ENCODE data around the gene CLSTN3. TPM values are rescaled to one million over a fixed set of nuclear protein-coding genes. Genes with fewer than 3 reads are reported as not detected.

Gene CLSTN3
- total and polyA plus RNA-seq, 10 of the 15 experiments (the other 5 are each of a cell fraction or from before 2014, with no cell fraction given): 0.09 to 35.9 (median 11.3) TPM

DNA sequence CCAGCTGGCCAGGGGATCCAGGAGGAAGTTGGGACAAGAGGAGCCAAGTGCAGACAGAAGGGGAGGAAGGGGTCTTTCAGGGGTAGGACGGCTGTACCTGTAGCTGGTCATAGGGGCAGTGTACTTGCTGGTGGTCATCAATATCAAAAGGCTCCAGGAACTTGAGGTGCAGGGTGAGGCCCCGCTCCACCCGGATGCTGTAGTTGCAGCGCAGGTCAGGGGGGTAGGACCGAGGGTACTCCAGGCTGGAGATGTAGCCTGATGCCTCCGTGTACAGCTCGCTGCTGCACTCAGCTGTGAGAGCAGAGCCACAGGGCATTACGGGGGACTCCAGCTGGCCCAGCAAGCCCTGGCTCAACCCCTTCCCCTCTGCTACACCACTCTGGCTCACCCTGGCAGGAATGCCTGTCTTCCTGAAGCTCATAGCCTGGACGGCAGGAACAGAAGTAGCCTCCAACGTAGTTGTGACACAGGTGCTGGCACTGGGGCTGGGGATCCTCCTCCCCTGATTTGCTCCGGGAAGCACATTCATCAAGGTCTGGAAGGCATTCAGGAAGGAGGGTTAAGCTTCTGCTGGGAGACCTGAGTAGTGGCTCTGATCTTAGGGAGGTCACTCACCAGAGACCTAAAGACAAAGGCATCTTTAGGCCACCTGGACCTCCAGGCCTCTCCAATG is 40.8 kb upstream of the CLSTN3 start:
- intact Hi-C loops (cut with micrococcal nuclease; ENCODE audit: unreplicated experiment) (no loop called here), in situ Hi-C loops (cut with MboI) (no loop called here)
- H3K9me3 ChIP-seq (replicated peaks; ENCODE audit: control insufficient read depth, insufficient read depth, low read length): no peaks in the 10 kb centered on the region; the same call in 2 of the 3 replicates
- no peaks in the 10 kb centered on the region; a peak in 1 of 4 replicates for H3K27me3 ChIP-seq (replicated peaks in 1 of 2; ENCODE audit: control insufficient read depth in 2 of 2, insufficient read depth in 2 of 2, low read length in 1 of 2)
- CTCF ChIA-PET: interaction anchor here (0.9 to 6.3 kb wide), 3 partner anchors 13 to 144 kb away, joined by 3 to 32 read pairs (median 8); partner anchors contain the start of genes C12orf57 and RNU7-1
- no peak overlapping the region for H3K9ac ChIP-seq (ENCODE audit: control insufficient read depth, insufficient read depth, low read length)
- H3K4me3 ChIP-seq: no peak overlapping the region
- DNase-seq (ENCODE audit: low read depth, low spot score) (no peak), FAIRE-seq (no peak), ATAC-seq (no peak)
- SMC1A ChIA-PET (ENCODE audit: uncharacterized antibody, unreplicated experiment): no interaction called here
- no TSS peak for BruUV-seq (replicated peaks)
- H3K27ac ChIP-seq (ENCODE audit: control insufficient read depth, insufficient read depth): no peak overlapping the region
- H3K4me2 ChIP-seq (ENCODE audit: control insufficient read depth, insufficient read depth): no peak overlapping the region
- no peaks in the 10 kb centered on the region for H3K4me1 ChIP-seq (ENCODE audit: control insufficient read depth, insufficient read depth, low read length)
- no peaks in the 10 kb centered on the region for H3K79me2 ChIP-seq (ENCODE audit: control insufficient read depth, insufficient read depth, low read length)
- WGBS (ENCODE audit: insufficient coverage, insufficient replicate concordance, low lambda C conversion rate, missing lambda C conversion rate): 57% methylated on average over 11 of the region's 11 CpGs
- POLR2A ChIA-PET: no interaction called here
- no peaks in the 10 kb centered on the region for H3K36me3 ChIP-seq (ENCODE audit: control insufficient read depth in 2 of 2, insufficient read depth in 2 of 2, low read length in 1 of 2)
- H4K20me1 ChIP-seq (ENCODE audit: control insufficient read depth, insufficient read depth): no peaks in the 10 kb centered on the region
- RAD21 ChIA-PET (ENCODE audit: unreplicated experiment): no interaction called here
- TF ChIP-seq IKZF2 (IDR thresholded peaks at IDR 0.05) (no peak), NFXL1 (IDR thresholded peaks at IDR 0.05; ENCODE audit: borderline replicate concordance) (no peak), POLR2A (IDR thresholded peaks at IDR 0.05; ENCODE audit: low read depth, low read length) (no peak), WRNIP1 (IDR thresholded peaks at IDR 0.05; ENCODE audit: borderline replicate concordance, low read depth, low read length) (no peak), SUPT20H (IDR thresholded peaks at IDR 0.05; ENCODE audit: borderline replicate concordance, control insufficient read depth, low read depth, low read length) (no peak), ZSCAN29 (IDR thresholded peaks at IDR 0.05) (no peak), HDGF (IDR thresholded peaks at IDR 0.05) (no peak), ZNF622 (IDR thresholded peaks at IDR 0.05) (no peak), ATF7 (IDR thresholded peaks at IDR 0.05; ENCODE audit: low read depth) (no peak), SREBF2 (IDR thresholded peaks at IDR 0.05; ENCODE audit: low read length) (no peak), SPI1 (IDR thresholded peaks at IDR 0.05; ENCODE audit: borderline replicate concordance, insufficient read depth, low read depth, low read length) (no peak), KAT2A (conservative IDR thresholded peaks at IDR 0.05; ENCODE audit: control insufficient read depth, low read depth, low read length) (no peak), CBX3 (IDR thresholded peaks at IDR 0.05; ENCODE audit: borderline replicate concordance, low read depth) (no peak)
- TF ChIP-seq, protein P1, sequence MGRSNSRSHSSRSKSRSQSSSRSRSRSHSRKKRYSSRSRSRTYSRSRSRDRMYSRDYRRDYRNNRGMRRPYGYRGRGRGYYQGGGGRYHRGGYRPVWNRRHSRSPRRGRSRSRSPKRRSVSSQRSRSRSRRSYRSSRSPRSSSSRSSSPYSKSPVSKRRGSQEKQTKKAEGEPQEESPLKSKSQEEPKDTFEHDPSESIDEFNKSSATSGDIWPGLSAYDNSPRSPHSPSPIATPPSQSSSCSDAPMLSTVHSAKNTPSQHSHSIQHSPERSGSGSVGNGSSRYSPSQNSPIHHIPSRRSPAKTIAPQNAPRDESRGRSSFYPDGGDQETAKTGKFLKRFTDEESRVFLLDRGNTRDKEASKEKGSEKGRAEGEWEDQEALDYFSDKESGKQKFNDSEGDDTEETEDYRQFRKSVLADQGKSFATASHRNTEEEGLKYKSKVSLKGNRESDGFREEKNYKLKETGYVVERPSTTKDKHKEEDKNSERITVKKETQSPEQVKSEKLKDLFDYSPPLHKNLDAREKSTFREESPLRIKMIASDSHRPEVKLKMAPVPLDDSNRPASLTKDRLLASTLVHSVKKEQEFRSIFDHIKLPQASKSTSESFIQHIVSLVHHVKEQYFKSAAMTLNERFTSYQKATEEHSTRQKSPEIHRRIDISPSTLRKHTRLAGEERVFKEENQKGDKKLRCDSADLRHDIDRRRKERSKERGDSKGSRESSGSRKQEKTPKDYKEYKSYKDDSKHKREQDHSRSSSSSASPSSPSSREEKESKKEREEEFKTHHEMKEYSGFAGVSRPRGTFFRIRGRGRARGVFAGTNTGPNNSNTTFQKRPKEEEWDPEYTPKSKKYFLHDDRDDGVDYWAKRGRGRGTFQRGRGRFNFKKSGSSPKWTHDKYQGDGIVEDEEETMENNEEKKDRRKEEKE (IDR thresholded peaks at IDR 0.05): no peak
- H2AFZ ChIP-seq (ENCODE audit: control insufficient read depth, low read depth, low read length): no peak overlapping the region
